NK-92 (cell line): ENCODE measurements around the gene NCK1.
"Not testable (repeated sequence)": the region's sequence is repeated elsewhere in the genome, so short reads cannot be mapped to it uniquely, and the experiment has no call there.

ENCODE experiments used
- DNase-seq: peaks from one replicate; lab custom pipeline; 2025; ENCODE audit not compliant: unreplicated experiment; lab: John Stamatoyannopoulos, UW

NCK1 gene

GRCh38 chr3:136942803-136943202 lies 80.8 kb downstream of the NCK1 start:
- DNase-seq = no peak

- no peak for DNase-seq
These were observed 81.4 kb downstream of the NCK1 start for GRCh38 chr3:136943436-136943835.

- DNase-seq = no peak
These were observed 85.0 kb downstream of the NCK1 start for GRCh38 chr3:136946978-136947377.

GRCh38 chr3:136947477-136947876 lies 85.5 kb downstream of the NCK1 start:
- DNase-seq = no peak

GRCh38 chr3:136949146-136949545 lies 87.1 kb downstream of the NCK1 start:
- no peak for DNase-seq

DNA sequence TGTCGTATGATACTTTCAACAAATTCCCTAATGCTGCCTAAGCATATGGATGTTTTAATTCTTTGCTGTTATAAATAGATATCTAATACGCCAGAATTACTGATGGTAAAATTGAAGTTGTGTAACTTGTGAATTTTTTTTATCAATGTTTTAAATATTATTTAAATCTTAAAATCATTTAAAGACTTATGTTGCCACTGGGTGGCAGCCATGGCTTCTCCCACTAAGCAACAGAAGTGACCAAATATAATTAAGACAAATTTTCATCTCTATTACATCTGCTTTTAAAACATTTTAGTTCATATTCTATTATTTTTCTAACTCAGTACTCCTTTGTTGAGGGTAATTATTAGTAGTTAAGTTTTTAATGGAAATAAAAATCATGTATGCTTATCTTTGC lies 87.7 kb downstream of the NCK1 start:
- DNase-seq = no peak

DNA sequence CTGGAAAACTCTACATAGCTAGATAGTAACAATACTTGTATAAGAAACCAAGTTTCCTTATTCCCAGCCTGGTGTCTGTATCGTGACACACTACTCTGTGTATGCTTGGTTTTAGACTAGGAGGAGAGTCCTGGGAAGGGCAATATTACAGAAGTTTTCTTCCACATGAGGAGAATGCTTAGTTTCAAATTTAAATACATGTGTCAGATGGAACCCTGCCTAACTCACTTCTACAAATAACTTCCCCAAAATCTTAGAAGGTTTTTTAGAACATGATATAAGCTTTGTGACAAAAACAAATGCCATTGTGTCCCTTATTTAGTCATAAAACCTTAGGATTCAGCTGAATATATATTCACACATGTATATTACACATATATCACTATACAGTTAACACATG lies 88.6 kb downstream of the NCK1 start:
- DNase-seq = no peak

DNA sequence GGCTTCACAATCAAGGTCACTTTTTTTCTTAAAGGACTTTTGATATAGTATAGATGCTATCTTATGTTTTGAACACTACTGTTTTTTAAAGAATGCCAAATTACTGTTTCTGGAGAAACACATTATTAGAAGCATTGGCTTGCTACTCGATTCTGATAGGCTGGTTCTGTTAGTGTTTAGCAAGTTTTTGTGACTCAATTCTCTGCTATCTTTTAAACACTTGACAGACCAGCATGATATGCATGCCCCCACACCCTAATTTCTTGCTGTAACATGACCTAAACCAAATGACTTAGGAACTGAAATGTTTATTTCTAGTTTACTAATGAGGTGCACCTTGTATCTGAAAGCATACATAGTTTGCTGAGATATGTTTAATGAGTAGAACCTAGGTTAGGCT lies 90.3 kb downstream of the NCK1 start:
- DNase-seq = no peak

GRCh38 chr3:136954251-136954650 lies 92.2 kb downstream of the NCK1 start:
- no peak for DNase-seq

GRCh38 chr3:136954980-136955780 lies 93.2 kb downstream of the NCK1 start:
- DNase-seq = no peak

DNA sequence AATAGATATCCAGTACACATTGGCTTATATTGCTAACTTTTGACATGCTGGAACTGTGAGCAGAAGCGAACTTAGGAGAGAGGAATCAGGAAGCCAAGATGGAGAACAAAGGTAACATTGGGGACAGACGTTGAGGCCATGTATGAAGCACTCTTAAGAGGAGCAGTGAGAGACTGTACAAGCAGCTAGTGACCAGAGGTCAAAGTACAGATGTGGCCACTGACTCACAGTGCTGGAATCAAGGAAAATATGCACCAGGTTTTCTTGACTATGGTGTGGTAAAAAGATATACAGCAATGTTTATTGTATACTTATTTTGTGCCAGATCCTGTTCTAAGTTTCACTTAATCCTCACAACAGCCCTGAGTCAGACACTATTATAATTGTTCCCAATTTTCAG lies 93.8 kb downstream of the NCK1 start:
- DNase-seq = no peak

DNA sequence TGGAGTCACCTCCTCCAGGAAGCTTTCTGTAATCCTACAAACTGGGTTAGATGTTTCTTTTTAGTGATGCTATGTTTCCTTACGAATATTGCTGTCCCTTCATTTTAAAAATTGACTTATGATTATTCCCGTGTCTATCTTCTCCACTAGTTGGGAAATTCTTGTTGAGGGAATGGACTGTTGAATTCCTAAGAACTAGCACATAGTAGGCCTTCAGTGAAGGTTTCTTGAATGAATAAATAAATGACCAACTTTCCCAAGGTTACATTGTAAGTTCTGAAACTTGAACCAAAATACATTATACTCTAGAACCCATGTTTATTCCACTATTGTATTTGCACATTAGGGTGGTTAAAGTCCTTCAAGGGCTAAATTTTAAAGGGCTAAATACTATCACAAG lies 95.0 kb downstream of the NCK1 start:
- DNase-seq = no peak

- DNase-seq = no peak
These were observed 95.8 kb downstream of the NCK1 start, which contains the start of gene IL20RB for GRCh38 chr3:136957751-136958288. Gene IL20RB, plus strand, starts transcription at chr3:136957983. Its CDS starts 131 bp downstream, at chr3:136958114.

GRCh38 chr3:136958939-136959338 lies 96.9 kb downstream of the NCK1 start:
- DNase-seq = no peak

DNA sequence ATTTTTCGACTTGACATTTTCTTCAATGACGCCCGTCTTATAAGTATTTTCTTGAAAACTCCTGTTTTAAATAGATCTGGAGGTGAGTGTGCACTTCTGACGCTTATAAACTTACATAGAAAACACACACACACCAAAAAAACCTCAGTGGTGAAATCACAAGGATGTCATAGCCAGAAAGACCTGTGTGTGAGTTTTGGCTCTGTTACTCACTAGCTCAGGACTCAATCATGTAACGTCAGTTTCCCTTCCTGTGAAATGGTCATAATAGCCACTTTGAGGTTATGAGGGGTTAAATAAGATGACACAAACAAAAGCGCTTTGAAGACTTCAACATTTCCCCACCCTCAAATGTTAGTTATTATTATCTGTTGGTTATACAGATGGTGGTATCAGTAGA lies 97.6 kb downstream of the NCK1 start:
- DNase-seq = no peak

- no peak for DNase-seq
These were observed 99.1 kb downstream of the NCK1 start for GRCh38 chr3:136960838-136961836.

DNA sequence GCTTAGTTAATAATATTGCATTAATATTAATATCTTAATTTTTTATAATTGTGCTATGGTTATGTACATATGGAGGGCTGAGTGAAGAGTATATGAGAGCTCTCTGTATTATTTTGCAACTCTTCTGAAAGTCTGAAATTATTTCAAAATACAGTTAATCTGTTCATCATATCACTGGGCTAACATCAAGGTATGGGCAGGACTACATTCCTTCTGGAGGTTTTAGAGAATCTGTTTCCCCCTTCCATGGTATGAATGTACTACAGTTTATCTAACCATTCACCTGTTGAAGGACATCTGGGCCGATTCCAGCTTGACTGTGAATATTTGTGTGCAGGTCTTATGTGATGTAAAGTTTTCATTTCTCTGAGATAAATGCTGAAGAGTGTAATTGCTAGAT lies 100.9 kb downstream of the NCK1 start:
- no peak for DNase-seq

- not testable (repeated sequence) for DNase-seq
These were observed 107.5 kb downstream of the NCK1 start for GRCh38 chr3:136969539-136969938.

- no peak for DNase-seq
These were observed 111.3 kb downstream of the NCK1 start for GRCh38 chr3:136973352-136973751.

GRCh38 chr3:136974670-136975069 lies 112.7 kb downstream of the NCK1 start:
- no peak for DNase-seq

DNA sequence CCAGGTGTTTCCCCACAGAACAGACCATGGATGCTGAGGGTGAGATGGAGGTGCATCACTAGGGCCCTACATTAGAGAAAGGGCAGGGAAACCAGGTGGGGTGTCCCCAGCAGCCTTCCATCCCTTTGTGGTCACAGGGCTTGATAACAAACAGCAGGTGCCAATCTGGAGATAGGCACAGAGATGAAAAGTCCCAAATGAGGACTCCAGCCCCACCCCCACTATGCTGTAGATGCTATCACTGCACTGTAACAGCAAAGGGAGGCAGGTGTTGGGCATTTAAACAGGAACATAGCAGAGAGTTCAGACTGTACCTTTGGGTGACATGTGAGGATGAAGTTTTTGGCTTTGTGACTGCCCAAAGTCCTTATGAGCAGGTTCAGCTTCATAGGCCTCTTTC lies 117.2 kb downstream of the NCK1 start:
- no peak for DNase-seq

DNA sequence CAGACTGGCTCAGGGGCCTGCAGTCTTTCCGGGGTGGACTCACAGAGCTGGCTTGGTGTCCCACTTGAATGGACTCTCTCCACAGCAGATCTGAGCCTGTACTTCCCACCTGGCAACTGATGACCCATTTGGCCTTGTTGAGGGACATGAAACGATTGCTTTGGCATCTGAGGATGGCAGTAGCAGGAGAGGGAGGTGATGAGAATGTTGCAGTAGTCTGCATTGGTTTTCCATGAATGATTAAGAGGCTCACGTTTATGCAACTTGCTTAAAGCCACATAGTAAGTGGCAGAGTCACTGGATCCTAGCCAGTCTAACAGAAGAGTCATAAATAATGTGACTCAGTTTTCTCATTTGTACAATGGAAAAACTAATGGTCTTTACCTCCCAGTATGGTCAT lies 117.7 kb downstream of the NCK1 start:
- DNase-seq = no peak
